Ishikawa (cell line): ENCODE data around the gene CHST10.

ENCODE experiments used
- CEBPB ChIP-seq: IDR thresholded peaks from 2 replicates; pipeline ENCODE4 v1.6.1; 2012
- CREB1 ChIP-seq: IDR thresholded peaks from 2 replicates; pipeline ENCODE4 v1.6.1; 2012; ENCODE audit warnings: low read depth
- EP300 ChIP-seq: IDR thresholded peaks from 2 replicates; pipeline ENCODE4 v1.6.1; 2012; ENCODE audit warnings: borderline replicate concordance
- NFIC ChIP-seq: IDR thresholded peaks from 2 replicates; pipeline ENCODE4 v1.6.1; 2012
- YY1 ChIP-seq: IDR thresholded peaks from 2 replicates; pipeline ENCODE4 v1.6.1; 2012; ENCODE audit warnings: low read depth
- ZBTB7A ChIP-seq: IDR thresholded peaks from 2 replicates; pipeline ENCODE4 v1.6.1; 2012; ENCODE audit warnings: low read depth
- TF ChIP-seq, protein P1 (sequence below): IDR thresholded peaks from 2 replicates; pipeline ENCODE4 v1.6.1; 2012

DNA sequence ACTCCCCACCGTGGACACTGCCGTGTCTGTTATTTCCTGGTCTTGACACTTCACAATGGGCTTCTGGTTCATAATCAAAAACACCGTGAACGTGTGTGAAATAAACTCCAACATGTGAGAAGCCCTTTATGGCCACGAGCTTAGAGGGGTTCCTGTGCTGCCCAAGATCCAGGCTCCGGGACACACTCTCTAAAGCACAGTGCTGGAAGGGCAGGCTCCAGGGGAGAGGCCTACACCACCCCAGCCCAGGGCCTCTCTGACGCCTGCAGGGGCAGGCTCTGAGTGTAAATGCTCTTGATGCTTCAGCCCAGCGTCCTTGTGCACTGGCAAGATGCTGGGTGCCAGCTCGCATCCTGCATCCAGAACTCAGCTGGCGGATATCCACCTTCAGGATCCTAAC lies 13.7 kb downstream of the CHST10 start:
- TF ChIP-seq, protein P1, sequence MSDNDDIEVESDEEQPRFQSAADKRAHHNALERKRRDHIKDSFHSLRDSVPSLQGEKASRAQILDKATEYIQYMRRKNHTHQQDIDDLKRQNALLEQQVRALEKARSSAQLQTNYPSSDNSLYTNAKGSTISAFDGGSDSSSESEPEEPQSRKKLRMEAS, result no peak
- TF ChIP-seq CEBPB (no peak), EP300 (no peak), YY1 (no peak), NFIC (no peak), ZBTB7A (no peak), CREB1 (no peak)
